GM23338 (cell line): ENCODE measurements around the gene CLIP1. TPM values are rescaled to one million over a fixed set of nuclear protein-coding genes. Genes with fewer than 3 reads are reported as not detected.

Source experiments
- ATAC-seq: fragments of 200-7000 bp; cut with Tn5 transposase; 3 replicates; pipeline ENCODE4 v1.9.1; 2020
- DNase-seq: peaks from one replicate; pipeline ENCODE4 v3.0.0-alpha.2; 2015; ENCODE audit warnings: low spot score
- H2AFZ ChIP-seq: fragments of 200-600 bp; sonication (generic); 2 replicates; pipeline ENCODE4 v1.8.0; 2016; ENCODE audit warnings: antibody characterized with exemption, mild to moderate bottlenecking, moderate library complexity
- H3F3A ChIP-seq: fragments of 200-600 bp; sonication (generic); replicated peaks from 2 replicates; pipeline ENCODE4 v1.8.0; 2017; ENCODE audit warnings: antibody characterized with exemption, mixed run types, low read depth
- H3K27ac ChIP-seq: fragments of 200-600 bp; sonication (generic); 2 replicates; pipeline ENCODE4 v1.6.1; 2016; ENCODE audit warnings: low read depth
- H3K27me3 ChIP-seq: fragments of 200-600 bp; sonication (generic); 2 replicates; pipeline ENCODE4 v1.8.0; 2016; ENCODE audit warnings: mild to moderate bottlenecking, mixed run types, moderate library complexity; ENCODE audit not compliant: insufficient read depth
- H3K36me3 ChIP-seq: fragments of 200-600 bp; sonication (generic); 2 replicates; pipeline ENCODE4 v1.8.0; 2016; ENCODE audit warnings: mild to moderate bottlenecking; ENCODE audit not compliant: insufficient read depth
- H3K4me1 ChIP-seq: fragments of 200-600 bp; sonication (generic); 2 replicates; pipeline ENCODE4 v1.8.0; 2016; ENCODE audit warnings: mild to moderate bottlenecking, moderate library complexity; ENCODE audit not compliant: insufficient read depth
- H3K4me2 ChIP-seq: fragments of 200-600 bp; sonication (generic); 2 replicates; pipeline ENCODE4 v1.7.1; 2017; ENCODE audit warnings: mixed run types
- H3K4me3 ChIP-seq: fragments of 200-600 bp; sonication (generic); 2 replicates; pipeline ENCODE4 v1.6.1; 2016; ENCODE audit warnings: mixed run types
- H3K79me2 ChIP-seq: fragments of 200-600 bp; sonication (generic); replicated peaks from 2 replicates; pipeline ENCODE4 v1.8.0; 2017; ENCODE audit warnings: mild to moderate bottlenecking; ENCODE audit not compliant: insufficient read depth
- H3K9me2 ChIP-seq: fragments of 200-600 bp; sonication (generic); 2 replicates; pipeline ENCODE4 v1.8.0; 2017; ENCODE audit not compliant: insufficient read depth
- H4K20me1 ChIP-seq: fragments of 200-600 bp; sonication (generic); replicated peaks from 2 replicates; pipeline ENCODE4 v1.8.0; 2017; ENCODE audit warnings: mild to moderate bottlenecking; ENCODE audit not compliant: insufficient read depth
- H3K27ac Mint-ChIP-seq: 2 replicates; pipeline ENCODE4 v1.8.0; 2020; ENCODE audit warnings: inconsistent platforms, mild to moderate bottlenecking, moderate library complexity, mixed read lengths
- H3K27me3 Mint-ChIP-seq: 3 replicates; pipeline ENCODE4 v1.8.0; 2022; ENCODE audit warnings: low read depth, mild to moderate bottlenecking, moderate library complexity, mixed read lengths, inconsistent platforms; ENCODE audit not compliant: insufficient read depth, poor library complexity
- H3K36me3 Mint-ChIP-seq: 3 replicates; pipeline ENCODE4 v1.8.0; 2021; ENCODE audit warnings: low read depth, mild to moderate bottlenecking, inconsistent platforms, moderate library complexity, mixed read lengths
- H3K4me1 Mint-ChIP-seq: 3 replicates; pipeline ENCODE4 v1.8.0; 2020; ENCODE audit warnings: mild to moderate bottlenecking, inconsistent platforms, mixed read lengths
- H3K4me3 Mint-ChIP-seq: 3 replicates; pipeline ENCODE4 v1.8.0; 2021; ENCODE audit warnings: moderate library complexity, mild to moderate bottlenecking, inconsistent platforms, mixed read lengths
- H3K9me3 Mint-ChIP-seq: 3 replicates; pipeline ENCODE4 v1.8.0; 2020; ENCODE audit warnings: moderate library complexity, mild to moderate bottlenecking, inconsistent platforms, mixed read lengths
- CREB1 ChIP-seq: fragments of 250-450 bp; sonication (Bioruptor Pico); IDR thresholded peaks from 2 replicates; pipeline ENCODE4 v1.5.0; 2020; ENCODE audit warnings: low read depth, mild to moderate bottlenecking, moderate library complexity
- CTCF ChIP-seq, 2 experiments: fragments of 200-600 bp in 1 of 2; sonication (generic) in 1 of 2; conservative IDR thresholded peaks; 2 replicates each; pipeline versions ENCODE4 v1.5.1 to v1.6.1; 2016 to 2017; ENCODE audit warnings: antibody characterized with exemption in 2 of 2, low read depth in 2 of 2, mild to moderate bottlenecking in 2 of 2, moderate library complexity in 1 of 2
- ETS1 ChIP-seq: IDR thresholded peaks from 2 replicates; pipeline ENCODE4 v1.6.1; 2016; ENCODE audit warnings: antibody characterized with exemption
- EZH2 ChIP-seq: fragments of 200-600 bp; sonication (generic); IDR thresholded peaks from one replicate; pipeline ENCODE4 v1.8.0; 2017; ENCODE audit warnings: antibody characterized with exemption, mild to moderate bottlenecking, low read depth; ENCODE audit not compliant: unreplicated experiment
- EZH2phosphoT487 ChIP-seq: fragments of 200-600 bp; sonication (generic); IDR thresholded peaks from one replicate; pipeline ENCODE4 v1.8.1; 2018; ENCODE audit warnings: antibody characterized with exemption; ENCODE audit not compliant: unreplicated experiment
- JUNB ChIP-seq: IDR thresholded peaks from one replicate; pipeline ENCODE4 v1.6.1; 2016; ENCODE audit warnings: antibody characterized with exemption; ENCODE audit not compliant: unreplicated experiment
- NANOG ChIP-seq: IDR thresholded peaks from 2 replicates; pipeline ENCODE4 v1.6.1; 2016; ENCODE audit warnings: antibody characterized with exemption, borderline replicate concordance
- POLR2AphosphoS5 ChIP-seq: IDR thresholded peaks from 2 replicates; pipeline ENCODE4 v1.6.1; 2016; ENCODE audit warnings: antibody characterized with exemption, low read depth
- REST ChIP-seq: IDR thresholded peaks from one replicate; pipeline ENCODE4 v1.6.1; 2018; ENCODE audit warnings: antibody characterized with exemption; ENCODE audit not compliant: unreplicated experiment
- STAT1 ChIP-seq: IDR thresholded peaks from one replicate; pipeline ENCODE4 v1.6.1; 2016; ENCODE audit warnings: antibody characterized with exemption; ENCODE audit not compliant: unreplicated experiment
- ZNF114 ChIP-seq: fragments of 250-450 bp; sonication (Bioruptor Pico); IDR thresholded peaks from 2 replicates; pipeline ENCODE4 v1.5.0; 2020; ENCODE audit warnings: mild to moderate bottlenecking, moderate library complexity
- ZNF331 ChIP-seq: fragments of 250-450 bp; sonication (Bioruptor Pico); IDR thresholded peaks from 2 replicates; pipeline ENCODE4 v1.5.0; 2020; ENCODE audit warnings: low read depth, mild to moderate bottlenecking, moderate library complexity
- ZNF462 ChIP-seq: fragments of 250-450 bp; sonication (Bioruptor Pico); IDR thresholded peaks from 2 replicates; pipeline ENCODE4 v1.5.0; 2020; ENCODE audit warnings: mild to moderate bottlenecking, moderate library complexity
- polyA plus RNA-seq: library from polyadenylated mRNA; unstranded; fragments of >200 nt; fragmentation: Nextera tagmentation; extraction: Ambion mirVana; gene quantifications from 2 replicates; pipeline ENCODE4 v1.2.1, GENCODE V29; 2016
- total RNA-seq: library from RNA; depleted of rRNA; stranded (reverse); fragments of >200 nt; shearing (Covaris generic); gene quantifications from 2 replicates; pipeline ENCODE4 v1.2.3, GENCODE V29; 2014

The CLIP1 gene
- total and polyA plus RNA-seq, 2 experiments from 2014 or later, result 11.5 to 21.1 TPM

- H3K79me2 ChIP-seq, result peaks cover 27% of the 10 kb centered on the region
- no peak for TF ChIP-seq ZNF462
- no peak for TF ChIP-seq JUNB
- no peak for TF ChIP-seq EZH2
- TF ChIP-seq CTCF (conservative IDR thresholded peaks at IDR 0.05; ENCODE audit: low read depth in 2 of 2), result no peak
- TF ChIP-seq ZNF331 (CRISPR knock-in tag), result no peak
- no peak for TF ChIP-seq ETS1
- no peak for TF ChIP-seq EZH2phosphoT487
- no peak for TF ChIP-seq CREB1 (CRISPR knock-in tag)
- no peak for TF ChIP-seq ZNF114
- no peak for TF ChIP-seq POLR2AphosphoS5
- no peak for TF ChIP-seq STAT1
- TF ChIP-seq REST, result no peak
- no peak for TF ChIP-seq NANOG
- ATAC-seq, result no peak
Measured at GRCh38 chr12:122227341-122227740, 195.1 kb downstream of the CLIP1 start.

More at GRCh38 chr12:122227341-122227740, 195.1 kb downstream of the CLIP1 start:
- Mint-ChIP-seq H3K27me3 (peaks cover 8% of the 10 kb centered on the region), H3K4me3 (peak overlapping the region; percentile 63), H3K27ac (no peak overlapping the region), H3K9me3 (no peaks in the 10 kb centered on the region), H3K4me1 (peaks cover 26% of the 10 kb centered on the region), H3K36me3 (peaks cover 28% of the 10 kb centered on the region)
- peaks cover 9% of the 10 kb centered on the region; the same call in 1 of the 2 replicates for H4K20me1 ChIP-seq
- peaks cover 11% of the 10 kb centered on the region for H3K36me3 ChIP-seq
- no peak overlapping the region for H2AFZ ChIP-seq
- no peak for DNase-seq
- peaks cover 15% of the 10 kb centered on the region for H3F3A ChIP-seq
- no peaks in the 10 kb centered on the region for H3K9me2 ChIP-seq
- no peak overlapping the region; the same call in 1 of the 2 replicates for H3K4me2 ChIP-seq
- no peak overlapping the region for H3K4me3 ChIP-seq
- H3K27ac ChIP-seq, result no peak overlapping the region
- no peaks in the 10 kb centered on the region for H3K27me3 ChIP-seq
- H3K4me1 ChIP-seq, result peaks cover 17% of the 10 kb centered on the region
